ENCODE results near the gene TBX18.

DNA sequence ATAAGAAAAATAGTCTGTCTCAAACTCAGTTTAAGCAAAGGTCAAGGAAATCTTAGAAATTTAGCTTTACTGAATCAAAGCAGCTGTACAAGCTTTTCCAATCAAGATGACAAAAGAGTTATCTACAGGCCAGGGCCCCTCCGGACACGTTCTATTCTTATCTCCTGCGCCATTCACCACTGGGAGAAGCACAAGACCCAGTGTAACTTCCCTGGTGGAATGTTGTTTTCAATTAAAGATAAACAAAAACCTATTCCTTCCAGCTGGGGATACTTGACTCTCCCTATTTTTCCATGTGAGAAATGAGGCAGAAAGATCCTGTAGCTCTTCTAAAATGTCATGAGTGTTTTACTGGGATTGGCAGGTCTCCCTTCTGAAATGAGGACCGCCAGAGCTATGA is 123.3 kb downstream of the TBX18 start:
- TF ChIP-seq, protein P1, sequence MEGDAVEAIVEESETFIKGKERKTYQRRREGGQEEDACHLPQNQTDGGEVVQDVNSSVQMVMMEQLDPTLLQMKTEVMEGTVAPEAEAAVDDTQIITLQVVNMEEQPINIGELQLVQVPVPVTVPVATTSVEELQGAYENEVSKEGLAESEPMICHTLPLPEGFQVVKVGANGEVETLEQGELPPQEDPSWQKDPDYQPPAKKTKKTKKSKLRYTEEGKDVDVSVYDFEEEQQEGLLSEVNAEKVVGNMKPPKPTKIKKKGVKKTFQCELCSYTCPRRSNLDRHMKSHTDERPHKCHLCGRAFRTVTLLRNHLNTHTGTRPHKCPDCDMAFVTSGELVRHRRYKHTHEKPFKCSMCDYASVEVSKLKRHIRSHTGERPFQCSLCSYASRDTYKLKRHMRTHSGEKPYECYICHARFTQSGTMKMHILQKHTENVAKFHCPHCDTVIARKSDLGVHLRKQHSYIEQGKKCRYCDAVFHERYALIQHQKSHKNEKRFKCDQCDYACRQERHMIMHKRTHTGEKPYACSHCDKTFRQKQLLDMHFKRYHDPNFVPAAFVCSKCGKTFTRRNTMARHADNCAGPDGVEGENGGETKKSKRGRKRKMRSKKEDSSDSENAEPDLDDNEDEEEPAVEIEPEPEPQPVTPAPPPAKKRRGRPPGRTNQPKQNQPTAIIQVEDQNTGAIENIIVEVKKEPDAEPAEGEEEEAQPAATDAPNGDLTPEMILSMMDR (conservative IDR thresholded peaks at IDR 0.05; ENCODE audit: low read depth, low read length), result no peak
- TF ChIP-seq POLR2A (IDR thresholded peaks at IDR 0.05; ENCODE audit: low read depth, low read length) (no peak), CEBPB (IDR thresholded peaks at IDR 0.05; ENCODE audit: low read depth, low read length) (no peak), MAZ (IDR thresholded peaks at IDR 0.05; ENCODE audit: borderline replicate concordance, low read depth, low read length) (no peak)
- TF ChIP-seq, protein P2, sequence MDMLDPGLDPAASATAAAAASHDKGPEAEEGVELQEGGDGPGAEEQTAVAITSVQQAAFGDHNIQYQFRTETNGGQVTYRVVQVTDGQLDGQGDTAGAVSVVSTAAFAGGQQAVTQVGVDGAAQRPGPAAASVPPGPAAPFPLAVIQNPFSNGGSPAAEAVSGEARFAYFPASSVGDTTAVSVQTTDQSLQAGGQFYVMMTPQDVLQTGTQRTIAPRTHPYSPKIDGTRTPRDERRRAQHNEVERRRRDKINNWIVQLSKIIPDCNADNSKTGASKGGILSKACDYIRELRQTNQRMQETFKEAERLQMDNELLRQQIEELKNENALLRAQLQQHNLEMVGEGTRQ (IDR thresholded peaks at IDR 0.05; ENCODE audit: low read depth, low read length), result no peak
- TF ChIP-seq, protein P3, sequence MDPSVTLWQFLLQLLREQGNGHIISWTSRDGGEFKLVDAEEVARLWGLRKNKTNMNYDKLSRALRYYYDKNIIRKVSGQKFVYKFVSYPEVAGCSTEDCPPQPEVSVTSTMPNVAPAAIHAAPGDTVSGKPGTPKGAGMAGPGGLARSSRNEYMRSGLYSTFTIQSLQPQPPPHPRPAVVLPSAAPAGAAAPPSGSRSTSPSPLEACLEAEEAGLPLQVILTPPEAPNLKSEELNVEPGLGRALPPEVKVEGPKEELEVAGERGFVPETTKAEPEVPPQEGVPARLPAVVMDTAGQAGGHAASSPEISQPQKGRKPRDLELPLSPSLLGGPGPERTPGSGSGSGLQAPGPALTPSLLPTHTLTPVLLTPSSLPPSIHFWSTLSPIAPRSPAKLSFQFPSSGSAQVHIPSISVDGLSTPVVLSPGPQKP (IDR thresholded peaks at IDR 0.05; ENCODE audit: borderline replicate concordance, low read depth, low read length), result no peak
